Measurements from ENCODE around the gene C1orf105.

GRCh38 chr1:172450524-172450885, 30.0 kb downstream of the C1orf105 start:
- no peak for TF ChIP-seq ZBTB33 (IDR thresholded peaks at IDR 0.05)
- no peak for TF ChIP-seq CTCF (IDR thresholded peaks at IDR 0.05; ENCODE audit: low read depth, low read length, missing input control)
- TF ChIP-seq TAF1 (conservative IDR thresholded peaks at IDR 0.05) = no peak
- TF ChIP-seq SP1 (IDR thresholded peaks at IDR 0.05) = peak; percentile 69
- no peak for TF ChIP-seq EGR1 (IDR thresholded peaks at IDR 0.05; ENCODE audit: low read depth in 2 of 2)
- TF ChIP-seq GABPA (IDR thresholded peaks at IDR 0.05 in 1 of 2, conservative IDR thresholded peaks at IDR 0.05 in 1 of 2) = no peak
- peak; percentile 74 for TF ChIP-seq REST (IDR thresholded peaks at IDR 0.05)
